Measurements from ENCODE around the gene HNMT. TPM values are rescaled to one million over a fixed set of nuclear protein-coding genes. Genes with fewer than 3 reads are reported as not detected.

The HNMT gene
- total and polyA plus RNA-seq, 2 of the 13 experiments (the other 11 are each of a cell fraction or from before 2014, with no cell fraction given) = 279 to 309 TPM

DNA sequence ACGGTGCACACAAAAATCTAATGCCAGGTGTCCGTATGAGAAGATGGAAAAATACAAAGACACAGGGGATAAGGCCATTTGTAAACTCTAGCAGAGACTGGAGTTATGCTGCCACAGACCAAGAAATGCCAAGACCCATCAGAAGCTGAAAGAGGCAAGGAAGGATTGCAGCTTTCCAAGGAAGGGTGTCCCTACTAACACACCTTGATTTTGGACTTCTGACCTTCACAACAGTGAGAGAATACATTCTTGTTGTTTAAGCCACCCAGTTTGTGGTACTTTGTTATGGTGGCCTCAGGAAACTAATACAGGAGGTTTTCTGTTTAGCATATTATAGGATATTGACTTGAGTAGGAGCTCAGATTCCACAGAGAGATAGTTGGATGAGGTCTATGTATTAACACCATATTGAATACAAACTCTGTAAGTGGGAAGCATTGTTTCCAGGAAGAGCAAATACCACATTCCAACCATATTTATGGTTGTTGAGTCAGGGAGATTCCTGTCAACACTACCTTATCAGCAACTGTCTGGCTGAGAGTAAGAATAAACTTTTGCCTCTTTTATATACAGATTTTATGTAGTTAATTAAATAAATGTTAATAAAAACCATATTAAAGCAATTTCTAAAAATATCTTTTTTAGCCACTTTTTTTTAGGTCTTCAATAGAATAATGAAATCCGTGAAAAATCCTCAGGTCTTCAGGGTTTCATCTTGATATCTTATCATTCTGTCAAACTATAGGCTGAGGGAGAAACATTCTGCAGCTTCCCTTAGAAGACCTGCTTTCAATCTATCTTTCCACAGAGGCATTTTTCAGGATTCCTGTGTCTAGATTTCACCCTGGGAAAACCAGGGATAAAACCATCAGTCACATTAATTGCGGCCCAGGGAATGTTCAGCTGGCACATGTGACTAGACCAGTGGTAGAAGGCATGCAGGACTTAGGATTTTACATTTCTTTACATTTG is 35.4 kb upstream of the HNMT start (continued):
- no peak for TF ChIP-seq SMARCC2 (IDR thresholded peaks at IDR 0.05)
- TF ChIP-seq ZFYVE20 (CRISPR knock-in tag; IDR thresholded peaks at IDR 0.05; ENCODE audit: borderline replicate concordance, low read depth) = no peak
- TF ChIP-seq, protein P1, sequence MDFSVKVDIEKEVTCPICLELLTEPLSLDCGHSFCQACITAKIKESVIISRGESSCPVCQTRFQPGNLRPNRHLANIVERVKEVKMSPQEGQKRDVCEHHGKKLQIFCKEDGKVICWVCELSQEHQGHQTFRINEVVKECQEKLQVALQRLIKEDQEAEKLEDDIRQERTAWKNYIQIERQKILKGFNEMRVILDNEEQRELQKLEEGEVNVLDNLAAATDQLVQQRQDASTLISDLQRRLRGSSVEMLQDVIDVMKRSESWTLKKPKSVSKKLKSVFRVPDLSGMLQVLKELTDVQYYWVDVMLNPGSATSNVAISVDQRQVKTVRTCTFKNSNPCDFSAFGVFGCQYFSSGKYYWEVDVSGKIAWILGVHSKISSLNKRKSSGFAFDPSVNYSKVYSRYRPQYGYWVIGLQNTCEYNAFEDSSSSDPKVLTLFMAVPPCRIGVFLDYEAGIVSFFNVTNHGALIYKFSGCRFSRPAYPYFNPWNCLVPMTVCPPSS (IDR thresholded peaks at IDR 0.05) = no peak
- no peak for TF ChIP-seq KMT2A (CRISPR knock-in tag; IDR thresholded peaks at IDR 0.05)
- TF ChIP-seq, protein P2, sequence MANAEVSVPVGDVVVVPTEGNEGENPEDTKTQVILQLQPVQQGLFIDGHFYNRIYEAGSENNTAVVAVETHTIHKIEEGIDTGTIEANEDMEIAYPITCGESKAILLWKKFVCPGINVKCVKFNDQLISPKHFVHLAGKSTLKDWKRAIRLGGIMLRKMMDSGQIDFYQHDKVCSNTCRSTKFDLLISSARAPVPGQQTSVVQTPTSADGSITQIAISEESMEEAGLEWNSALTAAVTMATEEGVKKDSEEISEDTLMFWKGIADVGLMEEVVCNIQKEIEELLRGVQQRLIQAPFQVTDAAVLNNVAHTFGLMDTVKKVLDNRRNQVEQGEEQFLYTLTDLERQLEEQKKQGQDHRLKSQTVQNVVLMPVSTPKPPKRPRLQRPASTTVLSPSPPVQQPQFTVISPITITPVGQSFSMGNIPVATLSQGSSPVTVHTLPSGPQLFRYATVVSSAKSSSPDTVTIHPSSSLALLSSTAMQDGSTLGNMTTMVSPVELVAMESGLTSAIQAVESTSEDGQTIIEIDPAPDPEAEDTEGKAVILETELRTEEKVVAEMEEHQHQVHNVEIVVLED (CRISPR knock-in tag; IDR thresholded peaks at IDR 0.05; ENCODE audit: borderline replicate concordance) = no peak
- TF ChIP-seq ZNF589 (CRISPR knock-in tag; conservative IDR thresholded peaks at IDR 0.05) = no peak
- TF ChIP-seq TBX2 (CRISPR knock-in tag; IDR thresholded peaks at IDR 0.05; ENCODE audit: borderline replicate concordance) = peak; percentile 75
- no peak for TF ChIP-seq ZNF703 (CRISPR knock-in tag; IDR thresholded peaks at IDR 0.05; ENCODE audit: borderline replicate concordance)
- TF ChIP-seq, protein P3, sequence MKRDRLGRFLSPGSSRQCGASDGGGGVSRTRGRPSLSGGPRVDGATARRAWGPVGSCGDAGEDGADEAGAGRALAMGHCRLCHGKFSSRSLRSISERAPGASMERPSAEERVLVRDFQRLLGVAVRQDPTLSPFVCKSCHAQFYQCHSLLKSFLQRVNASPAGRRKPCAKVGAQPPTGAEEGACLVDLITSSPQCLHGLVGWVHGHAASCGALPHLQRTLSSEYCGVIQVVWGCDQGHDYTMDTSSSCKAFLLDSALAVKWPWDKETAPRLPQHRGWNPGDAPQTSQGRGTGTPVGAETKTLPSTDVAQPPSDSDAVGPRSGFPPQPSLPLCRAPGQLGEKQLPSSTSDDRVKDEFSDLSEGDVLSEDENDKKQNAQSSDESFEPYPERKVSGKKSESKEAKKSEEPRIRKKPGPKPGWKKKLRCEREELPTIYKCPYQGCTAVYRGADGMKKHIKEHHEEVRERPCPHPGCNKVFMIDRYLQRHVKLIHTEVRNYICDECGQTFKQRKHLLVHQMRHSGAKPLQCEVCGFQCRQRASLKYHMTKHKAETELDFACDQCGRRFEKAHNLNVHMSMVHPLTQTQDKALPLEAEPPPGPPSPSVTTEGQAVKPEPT (CRISPR knock-in tag; IDR thresholded peaks at IDR 0.05; ENCODE audit: low read depth) = no peak
- TF ChIP-seq, protein P4, sequence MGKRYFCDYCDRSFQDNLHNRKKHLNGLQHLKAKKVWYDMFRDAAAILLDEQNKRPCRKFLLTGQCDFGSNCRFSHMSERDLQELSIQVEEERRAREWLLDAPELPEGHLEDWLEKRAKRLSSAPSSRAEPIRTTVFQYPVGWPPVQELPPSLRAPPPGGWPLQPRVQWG (CRISPR knock-in tag; IDR thresholded peaks at IDR 0.05; ENCODE audit: borderline replicate concordance, low read depth) = no peak
- no peak for TF ChIP-seq HIVEP1 (CRISPR knock-in tag; IDR thresholded peaks at IDR 0.05)
- no peak for TF ChIP-seq CENPX (CRISPR knock-in tag; IDR thresholded peaks at IDR 0.05)
- TF ChIP-seq, protein P5, sequence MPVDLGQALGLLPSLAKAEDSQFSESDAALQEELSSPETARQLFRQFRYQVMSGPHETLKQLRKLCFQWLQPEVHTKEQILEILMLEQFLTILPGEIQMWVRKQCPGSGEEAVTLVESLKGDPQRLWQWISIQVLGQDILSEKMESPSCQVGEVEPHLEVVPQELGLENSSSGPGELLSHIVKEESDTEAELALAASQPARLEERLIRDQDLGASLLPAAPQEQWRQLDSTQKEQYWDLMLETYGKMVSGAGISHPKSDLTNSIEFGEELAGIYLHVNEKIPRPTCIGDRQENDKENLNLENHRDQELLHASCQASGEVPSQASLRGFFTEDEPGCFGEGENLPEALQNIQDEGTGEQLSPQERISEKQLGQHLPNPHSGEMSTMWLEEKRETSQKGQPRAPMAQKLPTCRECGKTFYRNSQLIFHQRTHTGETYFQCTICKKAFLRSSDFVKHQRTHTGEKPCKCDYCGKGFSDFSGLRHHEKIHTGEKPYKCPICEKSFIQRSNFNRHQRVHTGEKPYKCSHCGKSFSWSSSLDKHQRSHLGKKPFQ (CRISPR knock-in tag; IDR thresholded peaks at IDR 0.05; ENCODE audit: insufficient replicate concordance) = no peak
- no peak for TF ChIP-seq ZNF337 (CRISPR knock-in tag; IDR thresholded peaks at IDR 0.05; ENCODE audit: borderline replicate concordance, low read depth)
- no peak for TF ChIP-seq TCF12 (IDR thresholded peaks at IDR 0.05)
- no peak for TF ChIP-seq TCF12 (CRISPR knock-in tag; IDR thresholded peaks at IDR 0.05)
- TF ChIP-seq, protein P6, sequence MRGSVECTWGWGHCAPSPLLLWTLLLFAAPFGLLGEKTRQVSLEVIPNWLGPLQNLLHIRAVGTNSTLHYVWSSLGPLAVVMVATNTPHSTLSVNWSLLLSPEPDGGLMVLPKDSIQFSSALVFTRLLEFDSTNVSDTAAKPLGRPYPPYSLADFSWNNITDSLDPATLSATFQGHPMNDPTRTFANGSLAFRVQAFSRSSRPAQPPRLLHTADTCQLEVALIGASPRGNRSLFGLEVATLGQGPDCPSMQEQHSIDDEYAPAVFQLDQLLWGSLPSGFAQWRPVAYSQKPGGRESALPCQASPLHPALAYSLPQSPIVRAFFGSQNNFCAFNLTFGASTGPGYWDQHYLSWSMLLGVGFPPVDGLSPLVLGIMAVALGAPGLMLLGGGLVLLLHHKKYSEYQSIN (CRISPR knock-in tag; IDR thresholded peaks at IDR 0.05; ENCODE audit: borderline replicate concordance) = no peak
- TF ChIP-seq ZNF207 (IDR thresholded peaks at IDR 0.05; ENCODE audit: borderline replicate concordance) = no peak
- TF ChIP-seq SRSF9 (IDR thresholded peaks at IDR 0.05; ENCODE audit: borderline replicate concordance, insufficient read depth, low read depth, low read length, poor library complexity, severe bottlenecking) = no peak

All from HepG2 (cell line).